GM21423 (cell line): ENCODE results near the gene ZBED4.

ENCODE experiments used
- ATAC-seq: cut with Tn5 transposase; IDR thresholded peaks from one replicate; pipeline ENCODE4 v1.9.1; 2021; ENCODE audit warnings: mild to moderate bottlenecking, moderate library complexity; ENCODE audit not compliant: unreplicated experiment

Gene ZBED4

GRCh38 chr22:49825944-49826602 is 27.6 kb upstream of the ZBED4 start:
- no peak for ATAC-seq

- no peak for ATAC-seq
Observed at GRCh38 chr22:49826603-49827270, 26.9 kb upstream of the ZBED4 start.

GRCh38 chr22:49827271-49827852 is 26.3 kb upstream of the ZBED4 start:
- no peak for ATAC-seq

- no peak for ATAC-seq
Observed at GRCh38 chr22:49827853-49828598, 25.6 kb upstream of the ZBED4 start, which contains the start of gene BRD1. TSS of gene BRD1 (minus strand) at chr22:49827873. CDS start at chr22:49824317, 3,556 bp downstream.

GRCh38 chr22:49828599-49828965 is 25.1 kb upstream of the ZBED4 start:
- no peak for ATAC-seq

- ATAC-seq: no peak
Observed at GRCh38 chr22:49829044-49829853, 24.4 kb upstream of the ZBED4 start.

- ATAC-seq: no peak
Observed at GRCh38 chr22:49833340-49834007, 20.2 kb upstream of the ZBED4 start.

- no peak for ATAC-seq
Observed at GRCh38 chr22:49838771-49839717, 14.6 kb upstream of the ZBED4 start.

- ATAC-seq: no peak
Observed at GRCh38 chr22:49845241-49845640, 8.4 kb upstream of the ZBED4 start.

- no peak for ATAC-seq
Observed at GRCh38 chr22:49845666-49846459, 7.8 kb upstream of the ZBED4 start.

- no peak for ATAC-seq
Observed at GRCh38 chr22:49847751-49848689, 5.6 kb upstream of the ZBED4 start.

GRCh38 chr22:49848690-49849160 is 4.9 kb upstream of the ZBED4 start:
- no peak for ATAC-seq

GRCh38 chr22:49849161-49850020 is 4.3 kb upstream of the ZBED4 start:
- ATAC-seq: no peak

- ATAC-seq: no peak
Observed at GRCh38 chr22:49850021-49850911, 3.4 kb upstream of the ZBED4 start.
